Psoas muscle (tissue), 8 donors: Measurements from ENCODE around the gene CHRM5. TPM values are rescaled to one million over a fixed set of nuclear protein-coding genes. Genes with fewer than 3 reads are reported as not detected.

ENCODE experiments used
- ATAC-seq, 4 donors: fragments of 200-7000 bp; cut with Tn5 transposase; one replicate each; pipeline ENCODE4 v1.9.1; 2020; ENCODE audit warnings: moderate library complexity in 3 of 4, mild to moderate bottlenecking in 2 of 4
- DNase-seq, 2 donors: peaks; one replicate each; pipeline ENCODE4 v3.0.0-alpha.2; 2020
- H3K27ac ChIP-seq: fragments of 200-600 bp; one replicate; pipeline ENCODE4 v1.8.0; 2022
- H3K27me3 ChIP-seq, 3 donors: fragments of 200-600 bp in 1 of 3; one replicate each; pipeline versions ENCODE4 v1.6.1 to v1.8.0; 2013 to 2022; ENCODE audit warnings: low read length in 2 of 3, mild to moderate bottlenecking in 2 of 3, moderate library complexity in 1 of 3; ENCODE audit not compliant: insufficient read depth in 3 of 3
- H3K36me3 ChIP-seq, 2 donors: fragments of 200-600 bp in 1 of 2; one replicate each; pipeline versions ENCODE4 v1.6.1 to v1.8.0; 2013 to 2022; ENCODE audit warnings: low read depth in 1 of 2, mild to moderate bottlenecking in 1 of 2, moderate library complexity in 1 of 2; ENCODE audit not compliant: insufficient read depth in 1 of 2
- H3K4me1 ChIP-seq: fragments of 200-600 bp; one replicate; pipeline ENCODE4 v1.8.0; 2022
- H3K4me3 ChIP-seq: fragments of 200-600 bp; one replicate; pipeline ENCODE4 v1.8.0; 2022; ENCODE audit warnings: mild to moderate bottlenecking
- H3K9me3 ChIP-seq: fragments of 200-600 bp; one replicate; pipeline ENCODE4 v1.8.0; 2022
- WGBS, 3 donors: extraction: QIAGEN DNeasy Blood & Tissue Kit; methylation state at CpG; one replicate each; pipeline versions ENCODE4 v1.1.6 to v1.1.7; 2013; 5-methylcytosine and 5-hydroxymethylcytosine counted together
- intact Hi-C, 2 donors: fragments of 100-400 bp; cut with DNase I; formaldehyde crosslinking; loops; one replicate each; pipeline versions ENCODE4 v1.11.0 to v1.14.2; 2022
- polyA plus RNA-seq, 3 donors: library from polyadenylated mRNA; stranded (reverse); fragments of 200-250 nt; gene quantifications; one replicate each; pipeline ENCODE4 v1.2.3, GENCODE V29; 2013
- total RNA-seq, 4 donors: library from RNA; stranded (reverse); fragmentation: NEBNext Ultra II Directional in 2 of 4; extraction: Animal tissue kit (Norgen Biotek cat#: 25700) in 2 of 4; gene quantifications; one replicate each; pipeline versions ENCODE4 v1.2.1 to v1.2.4, GENCODE V29; 2021 to 2023
- TF ChIP-seq, protein P1 (sequence below): fragments of 200-600 bp; IDR thresholded peaks from one replicate; pipeline ENCODE4 v1.8.0; 2022; ENCODE audit warnings: antibody characterized with exemption
- donor health status: healthy with polysubstance abuse.
- donor health status: DM: no; HTN: no; CAD: no; lungs with moderate emphysema.
- donor health status: Bipolar disorder and iron deficiency.
- donor health status: healthy.
- donor health status: DM: yes; HTN: yes; CAD: no.
- donor health status: DM: no; HTN: no; CAD: no.
- donor health status: DM: no; HTN: no; CAD: no.
- donor health status: DM: yes; HTN: yes; CAD: no.

Gene CHRM5
- total and polyA plus RNA-seq, 7 donors: under 0.01 to 0.04 TPM; not detected in 5

DNA sequence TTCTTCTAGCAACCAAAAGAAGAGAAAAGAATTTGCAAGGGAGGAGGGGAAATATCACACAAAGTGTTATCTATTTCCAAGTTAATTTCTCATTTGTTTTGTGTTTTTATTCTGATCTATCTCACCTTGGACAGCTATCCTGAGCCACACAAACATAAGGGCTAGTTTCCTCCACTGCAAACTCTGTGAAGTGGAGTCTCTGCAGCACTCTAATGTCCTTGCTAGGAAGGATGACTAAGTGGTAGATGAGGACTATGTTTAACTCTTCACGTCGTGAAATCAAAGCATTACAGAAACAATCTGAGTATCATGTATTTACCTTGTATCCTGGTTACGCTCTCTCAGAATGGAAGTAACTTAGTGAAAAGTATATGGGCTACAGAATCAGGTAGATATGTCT lies 33.9 kb upstream of the CHRM5 start:
- intact Hi-C loops: no loop called here
- ATAC-seq: no peak

DNA sequence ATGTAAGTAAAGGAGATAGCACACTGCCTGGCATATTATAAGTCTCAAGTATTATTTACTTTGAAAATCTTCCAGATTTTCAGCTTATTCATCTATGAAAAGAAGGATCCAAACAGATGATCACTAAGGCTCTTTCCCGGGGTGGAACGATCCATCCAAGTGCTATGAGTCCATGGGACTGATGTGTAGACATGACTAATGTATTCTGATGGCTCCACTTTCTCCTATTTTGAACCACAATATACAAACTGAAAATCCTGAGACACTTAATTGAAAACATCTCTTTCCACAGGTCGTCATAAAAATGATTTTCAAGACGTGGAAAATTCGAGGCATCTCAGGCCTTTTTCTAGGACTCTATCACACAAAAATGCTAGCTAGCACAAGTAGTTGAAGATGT lies 33.4 kb upstream of the CHRM5 start:
- no peaks in the 10 kb centered on the region for H3K4me1 ChIP-seq
- no peaks in the 10 kb centered on the region for H3K36me3 ChIP-seq
- ATAC-seq: no peak
- WGBS, 3 donors: 77 to 79% (median 79%) methylated on average over 5 of the region's 5 CpGs
- TF ChIP-seq, protein P1, sequence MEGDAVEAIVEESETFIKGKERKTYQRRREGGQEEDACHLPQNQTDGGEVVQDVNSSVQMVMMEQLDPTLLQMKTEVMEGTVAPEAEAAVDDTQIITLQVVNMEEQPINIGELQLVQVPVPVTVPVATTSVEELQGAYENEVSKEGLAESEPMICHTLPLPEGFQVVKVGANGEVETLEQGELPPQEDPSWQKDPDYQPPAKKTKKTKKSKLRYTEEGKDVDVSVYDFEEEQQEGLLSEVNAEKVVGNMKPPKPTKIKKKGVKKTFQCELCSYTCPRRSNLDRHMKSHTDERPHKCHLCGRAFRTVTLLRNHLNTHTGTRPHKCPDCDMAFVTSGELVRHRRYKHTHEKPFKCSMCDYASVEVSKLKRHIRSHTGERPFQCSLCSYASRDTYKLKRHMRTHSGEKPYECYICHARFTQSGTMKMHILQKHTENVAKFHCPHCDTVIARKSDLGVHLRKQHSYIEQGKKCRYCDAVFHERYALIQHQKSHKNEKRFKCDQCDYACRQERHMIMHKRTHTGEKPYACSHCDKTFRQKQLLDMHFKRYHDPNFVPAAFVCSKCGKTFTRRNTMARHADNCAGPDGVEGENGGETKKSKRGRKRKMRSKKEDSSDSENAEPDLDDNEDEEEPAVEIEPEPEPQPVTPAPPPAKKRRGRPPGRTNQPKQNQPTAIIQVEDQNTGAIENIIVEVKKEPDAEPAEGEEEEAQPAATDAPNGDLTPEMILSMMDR: no peak
- H3K27me3 ChIP-seq: no peaks in the 10 kb centered on the region
- intact Hi-C loops: no loop called here
- no peak overlapping the region for H3K4me3 ChIP-seq
- no peak for DNase-seq
- H3K27ac ChIP-seq: no peak overlapping the region
- H3K9me3 ChIP-seq: no peaks in the 10 kb centered on the region

More for the DNA sequence above, 33.9 kb upstream of the CHRM5 start:
- H3K4me3 ChIP-seq: no peak overlapping the region
- TF ChIP-seq, protein P1: no peak
- no peaks in the 10 kb centered on the region for H3K36me3 ChIP-seq
- H3K4me1 ChIP-seq: no peaks in the 10 kb centered on the region
- WGBS, 3 donors: 78 to 86% (median 81%) methylated on average over 3 of the region's 3 CpGs
- no peaks in the 10 kb centered on the region for H3K9me3 ChIP-seq
- H3K27ac ChIP-seq: no peak overlapping the region
- no peak for DNase-seq
- no peaks in the 10 kb centered on the region for H3K27me3 ChIP-seq

DNA sequence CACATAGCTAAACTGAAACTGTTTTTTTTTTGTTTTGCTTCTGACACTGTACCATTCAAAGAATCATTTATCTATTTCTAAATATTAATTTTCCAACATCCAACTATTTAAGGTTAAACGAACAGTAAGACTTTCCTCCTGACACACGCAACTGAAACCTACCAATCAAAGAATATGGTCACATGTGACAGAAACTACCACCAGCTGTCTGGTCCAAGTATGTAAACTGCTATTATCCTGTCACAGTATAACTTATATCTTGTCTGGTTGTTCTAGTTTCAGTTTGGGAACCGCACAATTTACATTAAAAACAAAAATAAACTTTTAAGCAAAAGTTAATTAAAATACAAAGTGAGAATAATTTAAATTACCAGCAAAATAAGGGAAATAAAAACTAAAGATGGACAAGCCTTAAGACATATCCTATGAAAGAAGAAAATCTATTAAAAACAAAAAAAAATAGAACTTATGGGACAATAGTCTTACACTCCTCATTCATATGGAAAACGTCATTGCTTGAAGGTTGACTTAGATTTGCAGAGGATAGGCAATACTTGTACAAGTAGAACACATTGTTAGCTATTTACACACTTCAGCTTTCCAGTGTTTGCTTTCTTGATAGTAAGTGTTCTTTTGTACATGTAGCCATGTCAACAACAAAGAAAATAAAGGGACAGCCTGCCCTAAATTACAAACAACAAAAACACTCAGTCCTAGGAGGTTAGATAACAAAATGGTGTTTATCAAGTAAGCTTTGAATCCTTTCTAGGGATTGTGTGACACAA lies 26.8 kb upstream of the CHRM5 start:
- TF ChIP-seq, protein P1: no peak
- no peak overlapping the region for H3K27ac ChIP-seq
- no peaks in the 10 kb centered on the region for H3K9me3 ChIP-seq
- no peaks in the 10 kb centered on the region for H3K36me3 ChIP-seq
- no peaks in the 10 kb centered on the region for H3K27me3 ChIP-seq
- 84 to 85% (median 85%) methylated on average over 4 of the region's 4 CpGs for WGBS, 3 donors
- intact Hi-C loops: no loop called here
- H3K4me1 ChIP-seq: no peaks in the 10 kb centered on the region
- ATAC-seq (no peak), DNase-seq (no peak)
- H3K4me3 ChIP-seq: no peak overlapping the region

DNA sequence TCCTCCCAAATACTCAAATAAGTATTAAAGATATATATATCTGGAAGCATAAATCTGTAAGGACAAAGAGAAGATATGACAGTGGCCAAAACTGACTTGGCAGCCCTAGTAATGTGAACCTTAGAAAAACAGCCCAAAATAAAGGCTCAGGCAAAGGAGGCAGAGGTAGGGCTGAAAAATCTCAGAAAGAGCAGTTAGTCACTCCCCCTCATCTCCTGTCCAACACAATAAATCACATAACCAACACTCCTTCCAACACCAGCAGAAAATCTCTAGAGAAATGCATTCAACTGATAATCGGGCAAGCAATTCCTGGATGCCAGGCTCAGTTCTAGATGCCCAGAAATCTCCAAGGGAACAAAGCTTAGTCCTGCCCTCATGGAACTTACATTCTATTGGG lies 22.1 kb upstream of the CHRM5 start:
- Histone ChIP-seq H3K4me3 (no peak overlapping the region), H3K27ac (no peak overlapping the region), H3K4me1 (no peaks in the 10 kb centered on the region), H3K36me3 (no peaks in the 10 kb centered on the region), H3K9me3 (no peaks in the 10 kb centered on the region), H3K27me3 (no peaks in the 10 kb centered on the region)
- intact Hi-C loops: no loop called here
- DNase-seq (no peak), ATAC-seq (no peak)
- TF ChIP-seq, protein P1: no peak
- 63 to 68% (median 67%) methylated on average over 1 of the region's 1 CpG for WGBS, 3 donors

DNA sequence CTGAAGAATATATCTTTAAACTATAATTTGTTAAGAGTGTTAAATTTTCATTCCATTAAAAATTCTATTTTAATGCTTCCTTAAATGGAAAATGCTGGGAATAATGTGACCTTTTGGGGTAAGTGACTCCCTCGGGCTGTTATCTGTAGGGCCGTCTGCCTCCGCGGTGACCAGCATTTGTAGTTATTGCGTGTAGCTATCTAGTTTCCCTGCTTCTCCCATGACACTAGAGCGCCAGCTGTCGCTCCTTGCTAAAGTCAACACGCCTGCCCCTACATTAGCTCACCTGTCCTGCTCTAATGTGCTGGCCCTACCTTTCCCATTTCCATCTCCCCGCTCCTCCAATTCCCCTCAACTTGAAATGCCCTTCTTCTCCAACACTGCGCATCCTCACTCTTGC lies 12.4 kb upstream of the CHRM5 start:
- Histone ChIP-seq H3K27me3 (no peaks in the 10 kb centered on the region), H3K4me1 (no peaks in the 10 kb centered on the region), H3K36me3 (no peaks in the 10 kb centered on the region), H3K27ac (no peak overlapping the region), H3K4me3 (no peak overlapping the region), H3K9me3 (no peaks in the 10 kb centered on the region)
- WGBS, 3 donors: 46 to 68% (median 54%) methylated on average over 10 of the region's 10 CpGs
- ATAC-seq (peak; percentile 44 to 89 (median 70)), DNase-seq (no peak)
- intact Hi-C loops: no loop called here
- TF ChIP-seq, protein P1: no peak
